Measurements from ENCODE around the gene TFAM.

DNA sequence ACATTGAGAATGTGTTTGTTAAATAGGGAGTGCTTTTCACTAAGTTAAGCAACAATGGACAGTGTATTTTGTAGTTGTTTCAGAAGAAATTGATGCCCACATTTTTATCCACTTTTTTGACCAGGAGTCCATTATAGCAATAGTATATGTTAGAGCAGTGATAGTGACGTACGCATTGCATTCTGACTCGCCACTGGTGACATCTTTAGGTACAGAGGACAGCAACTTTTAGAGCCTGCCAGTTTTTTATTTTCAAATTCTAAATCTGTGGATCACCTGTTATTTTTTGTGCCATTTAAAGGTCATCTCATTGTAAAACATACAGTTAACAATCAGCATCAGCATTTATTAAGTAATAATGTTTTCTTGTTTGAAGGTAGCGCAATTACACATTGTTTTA lies 49.0 kb upstream of the TFAM start:
- TF ChIP-seq, protein P1, sequence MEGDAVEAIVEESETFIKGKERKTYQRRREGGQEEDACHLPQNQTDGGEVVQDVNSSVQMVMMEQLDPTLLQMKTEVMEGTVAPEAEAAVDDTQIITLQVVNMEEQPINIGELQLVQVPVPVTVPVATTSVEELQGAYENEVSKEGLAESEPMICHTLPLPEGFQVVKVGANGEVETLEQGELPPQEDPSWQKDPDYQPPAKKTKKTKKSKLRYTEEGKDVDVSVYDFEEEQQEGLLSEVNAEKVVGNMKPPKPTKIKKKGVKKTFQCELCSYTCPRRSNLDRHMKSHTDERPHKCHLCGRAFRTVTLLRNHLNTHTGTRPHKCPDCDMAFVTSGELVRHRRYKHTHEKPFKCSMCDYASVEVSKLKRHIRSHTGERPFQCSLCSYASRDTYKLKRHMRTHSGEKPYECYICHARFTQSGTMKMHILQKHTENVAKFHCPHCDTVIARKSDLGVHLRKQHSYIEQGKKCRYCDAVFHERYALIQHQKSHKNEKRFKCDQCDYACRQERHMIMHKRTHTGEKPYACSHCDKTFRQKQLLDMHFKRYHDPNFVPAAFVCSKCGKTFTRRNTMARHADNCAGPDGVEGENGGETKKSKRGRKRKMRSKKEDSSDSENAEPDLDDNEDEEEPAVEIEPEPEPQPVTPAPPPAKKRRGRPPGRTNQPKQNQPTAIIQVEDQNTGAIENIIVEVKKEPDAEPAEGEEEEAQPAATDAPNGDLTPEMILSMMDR (IDR thresholded peaks at IDR 0.05) = no peak
- no peak for TF ChIP-seq EZH2 (IDR thresholded peaks at IDR 0.05; ENCODE audit: borderline replicate concordance, insufficient read depth, low read depth, low read length, poor library complexity, severe bottlenecking)

All from B cell (primary cell).